K562 (cell line): ENCODE results near the gene TRPM2. TPM values are rescaled to one million over a fixed set of nuclear protein-coding genes. Genes with fewer than 3 reads are reported as not detected.

Experiments
- ETV5 ChIP-seq: sonication (generic); formaldehyde crosslinking; IDR thresholded peaks from 2 replicates; pipeline ENCODE4 v1.4.0; 2020; ENCODE audit warnings: low read depth, mild to moderate bottlenecking, missing genetic modification reagents
- HMGN3 ChIP-seq: IDR thresholded peaks from 2 replicates; pipeline ENCODE4 v1.6.1; 2011; ENCODE audit warnings: borderline replicate concordance, low read depth, mild to moderate bottlenecking, mixed read lengths, low read length; ENCODE audit not compliant: insufficient read length; ENCODE audit errors: extremely low read depth
- ILF3 ChIP-seq: fragments of 450-650 bp; IDR thresholded peaks from 2 replicates; pipeline ENCODE4 v1.6.1; 2018; ENCODE audit warnings: antibody characterized with exemption, mild to moderate bottlenecking, moderate library complexity, borderline replicate concordance
- MEF2A ChIP-seq: IDR thresholded peaks from 2 replicates; pipeline ENCODE4 v1.6.1; 2011; ENCODE audit warnings: low read depth, mild to moderate bottlenecking, low read length, moderate library complexity; ENCODE audit not compliant: control insufficient read depth
- MIER1 ChIP-seq: fragments of 450-650 bp; IDR thresholded peaks from 2 replicates; pipeline ENCODE4 v1.6.1; 2016; ENCODE audit warnings: antibody characterized with exemption, mild to moderate bottlenecking, low read depth
- MTA1 ChIP-seq: fragments of 450-650 bp; IDR thresholded peaks from 2 replicates; pipeline ENCODE4 v1.6.1; 2017; ENCODE audit warnings: borderline replicate concordance
- NR3C1 ChIP-seq: sonication (generic); formaldehyde crosslinking; IDR thresholded peaks from 2 replicates; pipeline ENCODE4 v1.8.1; 2022; ENCODE audit warnings: missing genetic modification reagents
- PRDM10 ChIP-seq: fragments of 450-650 bp; IDR thresholded peaks from 2 replicates; pipeline ENCODE4 v1.6.1; 2018; ENCODE audit not compliant: partially characterized antibody
- SIRT6 ChIP-seq: IDR thresholded peaks from one replicate; pipeline ENCODE4 v1.6.1; 2012; ENCODE audit warnings: low read depth, mild to moderate bottlenecking, control low read depth, inconsistent platforms, low read length, moderate library complexity
- TRIM25 ChIP-seq: fragments of 450-650 bp; IDR thresholded peaks from 2 replicates; pipeline ENCODE4 v1.7.0; 2016; ENCODE audit warnings: borderline replicate concordance
- ZNF316 ChIP-seq: fragments of 450-650 bp; IDR thresholded peaks from 2 replicates; pipeline ENCODE4 v1.6.1; 2016
- polyA plus RNA-seq, 8 experiments: library from polyadenylated mRNA; depleted of rRNA in 4 of 8; stranded (reverse) in 5 of 8; unstranded in 3 of 8; fragments of >200 nt; fragmentation: Nextera tagmentation in 2 of 8; fragmentation: Illumina TruSeq in 1 of 8; extraction: Ambion mirVana in 2 of 8; extraction: Trizol in 1 of 8; gene quantifications; 2 replicates each; pipeline versions ENCODE4 v1.2.1 to v1.2.3, GENCODE V29; 2011 to 2014; ENCODE audit warnings: inconsistent platforms in 1 of 8, missing spikeins in 1 of 8
- total RNA-seq, 7 experiments: library from RNA; depleted of rRNA in 6 of 7; stranded (reverse); fragments of >200 nt in 6 of 7; fragmentation: Illumina TruSeq in 2 of 7; extraction: Trizol in 2 of 7; gene quantifications; 2 replicates each; pipeline versions ENCODE4 v1.2.1 to v1.2.3, GENCODE V29; 2011 to 2021; ENCODE audit warnings: low replicate concordance in 1 of 7
- TF ChIP-seq, protein P1 (sequence below), 3 experiments: fragments of 200-800 bp in 1 of 3; sonication (Bioruptor generic) in 1 of 3; sonication (generic) in 1 of 3; formaldehyde crosslinking in 1 of 3; IDR thresholded peaks; 2 replicates each; pipeline versions ENCODE4 v1.6.1 to v1.8.0; 2016 to 2022; ENCODE audit warnings: mild to moderate bottlenecking in 2 of 3, missing compliant biosample characterization in 2 of 3, missing genetic modification characterization in 2 of 3, missing genetic modification reagents in 1 of 3
- TF ChIP-seq, protein P2 (sequence below), 2 experiments: fragments of 150-350 bp in 1 of 2; IDR thresholded peaks; 2 replicates each; pipeline ENCODE4 v1.6.1; 2012 to 2016; ENCODE audit warnings: low read depth in 2 of 2, low read length in 2 of 2, mild to moderate bottlenecking in 1 of 2, moderate library complexity in 1 of 2
- TF ChIP-seq, protein P3 (sequence below): fragments of 450-650 bp; IDR thresholded peaks from 2 replicates; pipeline ENCODE4 v1.6.1; 2016; ENCODE audit warnings: low read depth, mild to moderate bottlenecking, moderate library complexity

Gene TRPM2
- total and polyA plus RNA-seq, 9 of the 15 experiments (the other 6 are each of a cell fraction or from before 2014, with no cell fraction given) = 0.33 to 2.1 (median 0.98) TPM; not detected in 2

DNA sequence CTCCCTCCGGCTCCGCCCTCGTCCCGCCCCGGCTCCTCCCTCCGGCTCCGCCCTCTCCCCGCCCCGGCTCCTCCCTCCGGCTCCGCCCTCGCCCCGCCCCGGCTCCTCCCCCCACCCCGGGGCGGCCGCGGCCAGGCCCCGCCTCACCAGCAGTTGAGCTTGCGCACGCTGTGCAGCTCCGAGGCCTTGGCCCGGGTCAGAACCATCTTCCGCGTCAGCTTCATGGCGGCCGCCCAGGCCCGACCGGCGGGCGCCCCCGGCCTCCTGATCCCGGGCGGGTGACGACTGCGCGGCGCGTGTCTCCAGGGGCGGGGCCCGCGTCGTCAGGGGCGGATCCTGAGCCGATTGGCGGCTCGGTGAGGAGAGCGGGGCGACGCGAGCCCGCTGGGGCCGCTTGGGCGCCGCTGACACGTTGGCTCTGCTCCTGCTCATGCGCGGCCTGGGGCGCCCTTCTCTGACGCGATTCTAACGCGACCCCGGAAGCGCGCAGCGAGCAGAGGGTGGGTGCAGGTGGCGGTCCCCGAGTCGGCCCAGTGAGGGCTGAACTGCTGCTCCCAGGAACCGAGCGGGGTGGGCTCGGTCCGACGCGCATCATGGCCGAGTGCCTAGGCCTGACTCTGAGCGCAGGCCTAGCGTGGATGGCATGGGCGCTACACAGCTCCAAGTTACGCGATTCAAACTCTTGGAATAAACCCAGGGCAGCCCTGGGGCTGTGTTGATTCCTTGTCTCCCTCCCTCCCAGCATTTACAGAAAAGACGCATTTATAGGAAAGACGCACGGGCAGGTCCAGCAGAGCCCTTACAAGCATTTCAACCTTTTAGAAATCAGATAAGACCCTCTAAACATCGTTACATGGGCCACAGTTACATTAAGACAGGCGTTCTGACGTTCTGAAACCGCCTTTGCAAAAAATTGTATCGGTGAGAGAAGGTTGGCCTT lies 14.2 kb upstream of the TRPM2 start, which contains the start of gene CFAP410 (continued):
- TF ChIP-seq PRDM10 (peak; percentile 19), NR3C1 (CRISPR knock-in tag) (no peak; the same call in 1 of the 2 replicates), MTA1 (peak; percentile 100), ETV5 (CRISPR knock-in tag) (peak; percentile 94), SIRT6 (no peak), MIER1 (no peak), ILF3 (peak; percentile 75; the same call in 1 of the 2 replicates), ZNF316 (no peak), TRIM25 (0 out of 2 replicates have a peak, but pooled peaks have one; percentile 20), HMGN3 (peak; percentile 69), MEF2A (no peak)
- TF ChIP-seq, protein P1, sequence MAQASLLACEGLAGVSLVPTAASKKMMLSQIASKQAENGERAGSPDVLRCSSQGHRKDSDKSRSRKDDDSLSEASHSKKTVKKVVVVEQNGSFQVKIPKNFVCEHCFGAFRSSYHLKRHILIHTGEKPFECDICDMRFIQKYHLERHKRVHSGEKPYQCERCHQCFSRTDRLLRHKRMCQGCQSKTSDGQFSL (CRISPR knock-in tag; IDR thresholded peaks at IDR 0.05) = peak; percentile 74
- TF ChIP-seq, protein P1 (tag; IDR thresholded peaks at IDR 0.05) = no peak
- TF ChIP-seq, protein P2, sequence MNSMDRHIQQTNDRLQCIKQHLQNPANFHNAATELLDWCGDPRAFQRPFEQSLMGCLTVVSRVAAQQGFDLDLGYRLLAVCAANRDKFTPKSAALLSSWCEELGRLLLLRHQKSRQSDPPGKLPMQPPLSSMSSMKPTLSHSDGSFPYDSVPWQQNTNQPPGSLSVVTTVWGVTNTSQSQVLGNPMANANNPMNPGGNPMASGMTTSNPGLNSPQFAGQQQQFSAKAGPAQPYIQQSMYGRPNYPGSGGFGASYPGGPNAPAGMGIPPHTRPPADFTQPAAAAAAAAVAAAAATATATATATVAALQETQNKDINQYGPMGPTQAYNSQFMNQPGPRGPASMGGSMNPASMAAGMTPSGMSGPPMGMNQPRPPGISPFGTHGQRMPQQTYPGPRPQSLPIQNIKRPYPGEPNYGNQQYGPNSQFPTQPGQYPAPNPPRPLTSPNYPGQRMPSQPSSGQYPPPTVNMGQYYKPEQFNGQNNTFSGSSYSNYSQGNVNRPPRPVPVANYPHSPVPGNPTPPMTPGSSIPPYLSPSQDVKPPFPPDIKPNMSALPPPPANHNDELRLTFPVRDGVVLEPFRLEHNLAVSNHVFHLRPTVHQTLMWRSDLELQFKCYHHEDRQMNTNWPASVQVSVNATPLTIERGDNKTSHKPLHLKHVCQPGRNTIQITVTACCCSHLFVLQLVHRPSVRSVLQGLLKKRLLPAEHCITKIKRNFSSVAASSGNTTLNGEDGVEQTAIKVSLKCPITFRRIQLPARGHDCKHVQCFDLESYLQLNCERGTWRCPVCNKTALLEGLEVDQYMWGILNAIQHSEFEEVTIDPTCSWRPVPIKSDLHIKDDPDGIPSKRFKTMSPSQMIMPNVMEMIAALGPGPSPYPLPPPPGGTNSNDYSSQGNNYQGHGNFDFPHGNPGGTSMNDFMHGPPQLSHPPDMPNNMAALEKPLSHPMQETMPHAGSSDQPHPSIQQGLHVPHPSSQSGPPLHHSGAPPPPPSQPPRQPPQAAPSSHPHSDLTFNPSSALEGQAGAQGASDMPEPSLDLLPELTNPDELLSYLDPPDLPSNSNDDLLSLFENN (IDR thresholded peaks at IDR 0.05; ENCODE audit: low read depth in 2 of 2, low read length in 2 of 2) = no peak
- TF ChIP-seq, protein P3, sequence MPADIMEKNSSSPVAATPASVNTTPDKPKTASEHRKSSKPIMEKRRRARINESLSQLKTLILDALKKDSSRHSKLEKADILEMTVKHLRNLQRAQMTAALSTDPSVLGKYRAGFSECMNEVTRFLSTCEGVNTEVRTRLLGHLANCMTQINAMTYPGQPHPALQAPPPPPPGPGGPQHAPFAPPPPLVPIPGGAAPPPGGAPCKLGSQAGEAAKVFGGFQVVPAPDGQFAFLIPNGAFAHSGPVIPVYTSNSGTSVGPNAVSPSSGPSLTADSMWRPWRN = no peak
